GM19467 (cell line): ENCODE data around the gene MMP10.

Experiments used
- ATAC-seq: cut with Tn5 transposase; IDR thresholded peaks from one replicate; pipeline ENCODE4 v1.9.1; 2021; ENCODE audit warnings: mild to moderate bottlenecking, moderate library complexity; ENCODE audit not compliant: unreplicated experiment

MMP10 gene

DNA sequence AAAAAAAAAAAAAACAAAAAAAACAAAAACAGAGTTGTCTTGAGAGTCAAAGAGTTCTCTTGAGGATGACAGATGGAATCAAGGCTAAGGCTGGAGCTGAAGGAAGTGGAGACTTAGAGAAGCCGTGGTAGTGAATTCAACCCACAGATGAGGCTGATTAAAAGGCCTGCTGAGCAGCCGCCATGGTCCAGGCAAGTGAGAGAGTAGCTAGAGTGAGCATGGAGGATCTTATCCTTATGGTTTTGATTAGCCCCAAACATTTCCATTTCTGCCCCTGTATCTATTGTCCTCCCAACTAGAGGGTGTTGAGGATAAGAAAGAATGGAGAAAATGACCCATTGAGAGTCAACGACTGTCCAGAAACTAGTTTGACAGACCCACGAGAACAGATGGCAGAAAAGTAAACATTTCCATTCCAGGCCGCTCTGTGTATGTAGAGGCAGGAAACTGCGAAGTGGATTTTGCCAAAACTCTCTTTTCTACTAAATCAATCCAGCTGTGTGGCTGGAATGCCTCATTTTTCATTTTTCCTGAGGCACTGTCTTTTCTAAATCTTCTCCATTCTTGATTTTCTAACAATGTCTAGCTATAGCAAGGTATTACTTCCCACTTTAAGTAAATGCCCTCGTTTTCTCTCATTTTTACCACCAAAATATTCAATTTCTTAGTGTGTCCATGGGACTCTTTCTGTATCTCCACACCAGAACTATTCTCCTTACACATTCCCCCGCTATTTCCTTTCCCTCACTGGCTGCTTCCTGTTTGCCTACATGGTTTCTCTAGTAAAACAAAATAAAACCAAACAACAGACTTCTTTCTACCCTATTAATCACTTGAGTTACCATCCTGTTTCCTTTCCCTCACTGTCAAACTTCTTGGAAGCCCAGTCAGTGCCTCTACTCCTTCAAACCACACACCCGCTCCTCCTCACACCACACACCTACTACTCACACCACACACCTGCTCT is 50.3 kb downstream of the MMP10 start:
- no peak for ATAC-seq

DNA sequence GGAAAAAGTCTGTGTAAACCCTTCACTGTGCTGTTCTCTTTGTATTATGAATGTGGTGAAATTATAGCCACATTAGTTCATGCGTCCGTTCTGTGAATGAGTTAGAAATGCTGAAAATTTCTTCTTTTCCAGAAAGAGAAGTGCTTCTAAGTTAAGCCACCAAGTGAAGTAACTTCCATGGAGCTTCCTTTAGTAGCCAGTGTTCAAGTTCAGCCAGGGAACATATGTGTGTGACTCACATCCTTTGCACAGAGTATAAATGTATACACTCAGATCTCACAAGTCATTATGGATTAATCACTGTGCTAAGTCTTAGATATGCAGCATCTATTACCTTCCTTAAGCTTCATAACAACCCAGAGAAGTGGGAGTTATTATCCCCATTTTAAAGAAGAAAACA is 52.5 kb downstream of the MMP10 start:
- no peak for ATAC-seq

DNA sequence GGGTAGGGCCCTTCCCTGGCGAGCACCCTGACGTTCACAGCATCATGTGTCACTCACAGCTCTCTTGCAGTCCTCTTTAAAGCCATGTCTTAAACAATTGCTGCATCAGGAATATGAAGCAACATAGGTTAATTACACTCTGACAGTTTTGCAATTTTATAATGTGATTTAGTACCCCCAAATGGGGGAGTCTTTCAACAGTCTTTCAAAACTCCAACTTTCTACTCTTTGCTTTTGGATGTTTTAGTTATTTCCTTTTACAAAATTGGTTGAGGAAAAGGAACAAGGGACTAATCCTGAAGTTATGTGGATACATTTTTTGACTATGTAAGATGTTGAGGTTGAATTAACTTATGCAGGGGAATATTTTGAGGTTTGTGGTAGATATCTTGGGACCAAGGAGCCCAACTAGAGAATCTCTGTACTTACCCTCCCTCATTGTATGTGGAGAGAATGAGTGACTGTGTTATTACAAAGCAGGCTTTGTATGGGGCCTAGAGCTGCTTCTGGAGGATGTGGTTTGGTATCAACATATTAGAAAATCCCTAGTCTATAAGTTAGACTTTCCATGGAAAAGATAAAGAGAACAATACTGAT is 55.4 kb downstream of the MMP10 start, which contains the start of gene MMP8:
Gene MMP8 (minus strand): TSS at position 51 of the 597 bp plus-strand sequence. CDS start 99 bp downstream, outside the sequence.
- no peak for ATAC-seq

DNA sequence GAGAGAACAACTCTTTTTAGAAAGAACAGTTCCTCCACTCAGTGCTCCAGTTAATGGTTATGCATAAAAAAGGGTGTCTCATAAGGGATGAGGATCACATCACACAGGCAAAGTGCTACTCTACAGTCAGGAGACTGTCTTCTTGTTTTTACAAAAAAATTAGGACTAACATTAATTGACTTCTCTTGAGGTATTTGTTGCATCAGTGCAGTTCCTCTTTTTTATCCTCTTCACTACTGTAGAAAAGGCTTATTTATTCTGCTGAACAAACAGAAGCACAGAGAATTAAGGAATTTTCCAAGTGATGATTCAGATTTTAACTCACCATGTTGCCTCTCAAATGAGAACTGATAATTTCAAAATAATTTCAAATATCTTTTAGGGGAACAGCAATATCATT is 57.6 kb downstream of the MMP10 start:
- no peak for ATAC-seq
